H1 (cell line): ENCODE data around the gene MKKS. TPM values are rescaled to one million over a fixed set of nuclear protein-coding genes. Genes with fewer than 3 reads are reported as not detected.

ENCODE experiments used
- CTCF ChIA-PET: fragments of 300-600 bp; sonication (Branson Sonifier 250); formaldehyde crosslinking; loops from one replicate; lab custom pipeline; 2021; ENCODE audit not compliant: partially characterized antibody; lab: Charles Lee
- POLR2A ChIA-PET: fragments of 300-600 bp; sonication (Branson Sonifier 250); formaldehyde crosslinking; loops from one replicate; lab custom pipeline; 2021; ENCODE audit warnings: inconsistent platforms; ENCODE audit not compliant: partially characterized antibody; lab: Charles Lee
- DNase-seq, 2 experiments: peaks; one replicate each; pipeline versions ENCODE4 v3.0.0 to v3.0.0-alpha.2; 2010 to 2022; ENCODE audit warnings: low spot score in 2 of 2, low read depth in 1 of 2, mixed read lengths in 1 of 2
- FAIRE-seq: peaks from 2 replicates; lab custom pipeline; 2011; peaks lifted over from hg19 to GRCh38; lab: Jason Lieb, UNC
- H2AFZ ChIP-seq: 2 replicates; pipeline ENCODE4 v1.8.1; 2012; ENCODE audit warnings: low read length, inconsistent platforms
- H2AK5ac ChIP-seq: 2 replicates; pipeline ENCODE4 v1.6.1; 2013; ENCODE audit warnings: low read depth, low read length
- H2BK120ac ChIP-seq: replicated peaks from 2 replicates; pipeline ENCODE3; 2013; ENCODE audit warnings: low read depth, low read length, inconsistent platforms
- H2BK12ac ChIP-seq: 2 replicates; pipeline ENCODE4 v1.6.1; 2013; ENCODE audit warnings: low read depth, low read length
- H2BK15ac ChIP-seq: 2 replicates; pipeline ENCODE4 v1.6.1; 2013; ENCODE audit warnings: low read length
- H2BK20ac ChIP-seq: 2 replicates; pipeline ENCODE4 v1.6.1; 2013; ENCODE audit warnings: low read length
- H2BK5ac ChIP-seq: 2 replicates; pipeline ENCODE4 v1.6.1; 2013; ENCODE audit warnings: low read depth, low read length
- H3K14ac ChIP-seq: 2 replicates; pipeline ENCODE4 v1.6.1; 2013; ENCODE audit warnings: inconsistent platforms; ENCODE audit not compliant: insufficient read length
- H3K18ac ChIP-seq: 2 replicates; pipeline ENCODE4 v1.6.1; 2013; ENCODE audit warnings: low read length; ENCODE audit errors: extremely low read depth
- H3K23ac ChIP-seq: 2 replicates; pipeline ENCODE4 v1.6.1; 2013; ENCODE audit warnings: inconsistent platforms; ENCODE audit not compliant: insufficient read length
- H3K23me2 ChIP-seq: 2 replicates; pipeline ENCODE4 v1.6.1; 2013; ENCODE audit warnings: low read depth, low read length
- H3K27ac ChIP-seq: 2 replicates; pipeline ENCODE4 v1.6.1; 2011; ENCODE audit warnings: low read depth, low read length, inconsistent platforms
- H3K27me3 ChIP-seq, 4 experiments: replicated peaks in 1 of 4; 1 replicate in 1 of 4; 2 replicates in 3 of 4; pipeline versions ENCODE4 v1.6.1 to v1.8.1; 2011 to 2013; ENCODE audit warnings: low read length in 3 of 4, mild to moderate bottlenecking in 3 of 4, inconsistent platforms in 2 of 4, mixed read lengths in 2 of 4, moderate library complexity in 1 of 4; ENCODE audit not compliant: control insufficient read depth in 3 of 4, insufficient read depth in 3 of 4; ENCODE audit errors: extremely low read depth in 1 of 4
- H3K36me3 ChIP-seq, 4 experiments: 2 replicates each; pipeline versions ENCODE4 v1.6.1 to v1.8.1; 2011 to 2013; ENCODE audit warnings: mild to moderate bottlenecking in 4 of 4, low read length in 3 of 4, moderate library complexity in 2 of 4, control low read depth in 1 of 4, inconsistent platforms in 1 of 4; ENCODE audit not compliant: insufficient read depth in 4 of 4, control insufficient read depth in 2 of 4
- H3K4ac ChIP-seq: replicated peaks from 2 replicates; pipeline ENCODE3; 2013; ENCODE audit warnings: low read length, low read depth, mixed read lengths, inconsistent platforms; ENCODE audit not compliant: insufficient read length
- H3K4me1 ChIP-seq, 4 experiments: replicated peaks in 1 of 4; 1 replicate in 1 of 4; 2 replicates in 3 of 4; pipeline versions ENCODE4 v1.6.1 to v1.8.1; 2011 to 2013; ENCODE audit warnings: low read length in 3 of 4, inconsistent platforms in 2 of 4, mixed read lengths in 1 of 4; ENCODE audit not compliant: insufficient read depth in 4 of 4, control insufficient read depth in 3 of 4
- H3K4me2 ChIP-seq, 2 experiments: 2 replicates each; pipeline versions ENCODE4 v1.6.1 to v1.8.1; 2011 to 2013; ENCODE audit warnings: low read depth in 2 of 2, low read length in 2 of 2, control low read depth in 1 of 2, inconsistent platforms in 1 of 2, mild to moderate bottlenecking in 1 of 2; ENCODE audit not compliant: insufficient read depth in 1 of 2
- H3K4me3 ChIP-seq, 4 experiments: fragments of 200-600, 300-600 bp in 1 of 4; sonication (generic), shearing (Covaris generic), sonication (Bioruptor Twin) in 1 of 4; 2 replicates each; pipeline versions ENCODE4 v1.5.1 to v1.8.1; 2011 to 2016; ENCODE audit warnings: low read length in 4 of 4, low read depth in 3 of 4, control low read depth in 2 of 4, inconsistent platforms in 2 of 4, mild to moderate bottlenecking in 2 of 4, mixed read lengths in 1 of 4, moderate library complexity in 1 of 4; ENCODE audit not compliant: insufficient read depth in 2 of 4; ENCODE audit errors: extremely low read depth in 1 of 4
- H3K56ac ChIP-seq: replicated peaks from 2 replicates; pipeline ENCODE3; 2013; ENCODE audit warnings: low read depth, mild to moderate bottlenecking, mixed read lengths, low read length, inconsistent platforms; ENCODE audit not compliant: insufficient read length
- H3K79me1 ChIP-seq: 2 replicates; pipeline ENCODE4 v1.6.1; 2013; ENCODE audit warnings: low read depth, low read length, control low read depth
- H3K79me2 ChIP-seq, 2 experiments: 2 replicates each; pipeline versions ENCODE4 v1.6.1 to v1.8.1; 2012 to 2013; ENCODE audit warnings: low read length in 2 of 2, mild to moderate bottlenecking in 2 of 2, inconsistent platforms in 1 of 2; ENCODE audit not compliant: insufficient read depth in 2 of 2, control insufficient read depth in 1 of 2
- H3K9ac ChIP-seq, 4 experiments: replicated peaks in 1 of 4; 1 replicate in 1 of 4; 2 replicates in 3 of 4; pipeline versions ENCODE4 v1.6.1 to v1.8.1; 2011 to 2013; ENCODE audit warnings: low read depth in 3 of 4, low read length in 3 of 4, control low read depth in 2 of 4, mild to moderate bottlenecking in 2 of 4, moderate library complexity in 2 of 4, inconsistent platforms in 1 of 4; ENCODE audit errors: extremely low read depth in 1 of 4
- H3K9me3 ChIP-seq, 2 experiments: 2 replicates each; pipeline versions ENCODE4 v1.6.1 to v1.8.1; 2012 to 2013; ENCODE audit warnings: mild to moderate bottlenecking in 2 of 2, moderate library complexity in 2 of 2, control low read depth in 1 of 2, inconsistent platforms in 1 of 2, low read depth in 1 of 2, low read length in 1 of 2, mixed read lengths in 1 of 2; ENCODE audit not compliant: insufficient read depth in 2 of 2
- H4K20me1 ChIP-seq, 2 experiments: replicated peaks in 1 of 2; 2 replicates each; pipeline versions ENCODE3 to v1.8.1; 2011 to 2013; ENCODE audit warnings: inconsistent platforms in 2 of 2, low read length in 2 of 2, mild to moderate bottlenecking in 1 of 2; ENCODE audit not compliant: insufficient read depth in 2 of 2, control insufficient read depth in 1 of 2
- H4K5ac ChIP-seq: 2 replicates; pipeline ENCODE4 v1.6.1; 2013; ENCODE audit warnings: low read length, low read depth, mixed read lengths, inconsistent platforms; ENCODE audit not compliant: insufficient read length
- H4K8ac ChIP-seq: 2 replicates; pipeline ENCODE4 v1.8.0; 2013; ENCODE audit warnings: mild to moderate bottlenecking, moderate library complexity, low read length, inconsistent platforms; ENCODE audit not compliant: insufficient read depth; ENCODE audit errors: extremely low read depth
- H4K91ac ChIP-seq: replicated peaks from 2 replicates; pipeline ENCODE3; 2013; ENCODE audit warnings: low read length, mixed read lengths, inconsistent platforms; ENCODE audit not compliant: insufficient read length
- CHD2 ChIP-seq: IDR thresholded peaks from 2 replicates; pipeline ENCODE4 v1.6.1; 2012; ENCODE audit warnings: low read length, improper control_type of control experiment
- FOSL1 ChIP-seq: IDR thresholded peaks from 2 replicates; pipeline ENCODE4 v1.6.1; 2011; ENCODE audit warnings: mild to moderate bottlenecking, low read depth, low read length, moderate library complexity; ENCODE audit not compliant: insufficient read depth
- GABPA ChIP-seq: IDR thresholded peaks from 2 replicates; pipeline ENCODE4 v1.6.1; 2011; ENCODE audit warnings: mild to moderate bottlenecking, low read length, moderate library complexity, borderline replicate concordance; ENCODE audit not compliant: insufficient read depth
- MAFK ChIP-seq: IDR thresholded peaks from 2 replicates; pipeline ENCODE4 v1.6.1; 2012; ENCODE audit warnings: low read depth, mild to moderate bottlenecking, improper control_type of control experiment, low read length
- NANOG ChIP-seq: IDR thresholded peaks from 2 replicates; pipeline ENCODE4 v1.6.1; 2011; ENCODE audit warnings: low read length, low read depth, mild to moderate bottlenecking, inconsistent platforms; ENCODE audit not compliant: insufficient read depth, poor library complexity, severe bottlenecking
- YY1 ChIP-seq: IDR thresholded peaks from 2 replicates; pipeline ENCODE4 v1.6.1; 2011; ENCODE audit warnings: low read depth, mild to moderate bottlenecking, low read length
- WGBS, 2 experiments: shearing (Covaris generic) in 1 of 2; methylation state at CpG; one replicate each; pipeline versions ENCODE4 v1.1.6 to v1.1.7; 2013 to 2015; ENCODE audit warnings: low lambda C conversion rate in 2 of 2, mixed read lengths in 2 of 2, inconsistent platforms in 1 of 2, low coverage in 1 of 2, missing lambda C conversion rate in 1 of 2; ENCODE audit not compliant: insufficient replicate concordance in 2 of 2, insufficient coverage in 1 of 2, insufficient read length in 1 of 2; ENCODE audit errors: extremely low coverage in 1 of 2, missing lambda C conversion rate in 1 of 2; 5-methylcytosine and 5-hydroxymethylcytosine counted together
- polyA plus RNA-seq, 7 experiments: library from polyadenylated mRNA; depleted of rRNA in 3 of 7; stranded (reverse) in 5 of 7; unstranded in 2 of 7; fragments of >200 nt in 5 of 7; fragments of 200-250 nt in 2 of 7; gene quantifications; 1 replicate in 5 of 7; 2 replicates in 1 of 7; 4 replicates in 1 of 7; pipeline versions ENCODE4 v1.2.1 to v1.2.3, GENCODE V29; 2011 to 2013; ENCODE audit warnings: missing spikeins in 2 of 7, mixed read lengths in 2 of 7
- total RNA-seq: library from RNA; stranded (reverse); fragmentation: NEBNext Ultra II Directional; extraction: Animal tissue kit (Norgen Biotek cat#: 25700); gene quantifications from 2 replicates; pipeline ENCODE4 v1.2.1, GENCODE V29; 2021
- TF ChIP-seq, protein P1 (sequence below): IDR thresholded peaks from 2 replicates; pipeline ENCODE4 v1.6.1; 2012; ENCODE audit warnings: inconsistent platforms

Gene MKKS
- total and polyA plus RNA-seq, 2 of the 8 experiments (the other 6 are each of a cell fraction or from before 2014, with no cell fraction given): 15.9 to 24.8 TPM

DNA sequence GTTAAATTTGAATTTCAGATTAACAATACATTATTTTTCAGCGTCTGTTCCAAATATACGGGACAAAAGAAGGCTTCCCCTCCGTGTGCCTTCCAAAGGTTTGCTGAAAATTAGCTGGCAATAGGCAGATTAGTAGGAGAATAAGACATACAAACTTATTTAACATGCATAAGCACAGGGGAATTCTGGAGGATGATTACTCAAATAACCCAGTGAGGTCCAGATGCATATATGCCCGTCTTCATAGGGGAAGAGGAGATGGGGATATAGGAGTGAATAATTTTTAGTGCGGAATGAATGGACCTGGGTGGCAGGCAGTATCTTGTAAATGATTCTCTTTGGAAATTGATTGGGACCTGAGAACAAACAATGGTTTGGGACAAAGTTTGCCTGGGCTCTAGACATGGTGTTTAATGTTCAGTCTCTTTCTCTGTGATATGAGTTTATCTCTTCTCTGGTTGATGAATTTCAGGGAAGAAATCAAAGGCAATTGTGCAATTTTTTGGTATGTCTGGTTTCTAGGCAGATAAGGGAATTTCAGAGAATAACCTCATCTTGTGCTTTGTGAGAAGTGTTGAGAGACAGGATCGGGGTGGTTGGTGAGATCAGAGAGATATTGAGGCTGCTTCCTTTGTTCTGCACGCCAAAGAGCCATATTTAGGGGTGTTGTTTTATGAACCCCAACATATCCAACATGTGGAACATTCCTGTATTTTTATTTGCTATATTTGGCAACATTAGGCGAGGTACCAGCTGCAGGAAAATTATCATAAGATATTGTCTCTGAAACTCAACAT lies 63.7 kb downstream of the MKKS start:
- Histone ChIP-seq H2AFZ (no peak overlapping the region), H4K8ac (no peak overlapping the region), H3K4me1 (no peaks in the 10 kb centered on the region; a peak in 1 of 7 replicates), H3K4me2 (no peak overlapping the region), H3K56ac (no peak overlapping the region), H3K23ac (no peak overlapping the region), H3K4ac (no peak overlapping the region), H3K79me2 (no peaks in the 10 kb centered on the region), H3K9ac (no peak overlapping the region), H2AK5ac (no peak overlapping the region), H3K79me1 (no peaks in the 10 kb centered on the region), H4K91ac (no peak overlapping the region), H3K27me3 (no peaks in the 10 kb centered on the region), H3K4me3 (no peak overlapping the region), H3K36me3 (no peaks in the 10 kb centered on the region), H4K5ac (no peak overlapping the region), H3K9me3 (no peaks in the 10 kb centered on the region), H3K27ac (no peak overlapping the region), H2BK120ac (no peak overlapping the region), H3K14ac (no peak overlapping the region), H3K23me2 (no peaks in the 10 kb centered on the region), H2BK15ac (no peak overlapping the region), H4K20me1 (no peaks in the 10 kb centered on the region), H2BK5ac (no peak overlapping the region), H2BK20ac (no peak overlapping the region), H2BK12ac (no peak overlapping the region), H3K18ac (no peak overlapping the region)
- no peak for TF ChIP-seq YY1
- TF ChIP-seq MAFK: no peak
- TF ChIP-seq, protein P1, sequence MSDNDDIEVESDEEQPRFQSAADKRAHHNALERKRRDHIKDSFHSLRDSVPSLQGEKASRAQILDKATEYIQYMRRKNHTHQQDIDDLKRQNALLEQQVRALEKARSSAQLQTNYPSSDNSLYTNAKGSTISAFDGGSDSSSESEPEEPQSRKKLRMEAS: no peak
- TF ChIP-seq CHD2: no peak
- TF ChIP-seq GABPA: no peak
- no peak for TF ChIP-seq FOSL1
- no peak for TF ChIP-seq NANOG
- ChIA-PET POLR2A (no interaction called here), CTCF (interaction anchor here (1.9 kb wide), 1 partner anchor 12 kb away, joined by 8 read pairs; no protein-coding TSS in a partner anchor)
- FAIRE-seq: no peak
- 85% methylated on average over 8 of the region's 8 CpGs; no CpG with 5 or more reads in 1 of the 2 experiments for WGBS, 2 experiments
- no peak for DNase-seq
